Activated effector memory CD4-positive, alpha-beta T cell treated with Interleukin-2 at 50 U/mL for 16 hours (primary cell): ENCODE results near the gene KCTD16.

ENCODE experiments used
- DNase-seq: peaks from one replicate; pipeline ENCODE4 v3.0.0-alpha.2; 2020

KCTD16 gene

DNA sequence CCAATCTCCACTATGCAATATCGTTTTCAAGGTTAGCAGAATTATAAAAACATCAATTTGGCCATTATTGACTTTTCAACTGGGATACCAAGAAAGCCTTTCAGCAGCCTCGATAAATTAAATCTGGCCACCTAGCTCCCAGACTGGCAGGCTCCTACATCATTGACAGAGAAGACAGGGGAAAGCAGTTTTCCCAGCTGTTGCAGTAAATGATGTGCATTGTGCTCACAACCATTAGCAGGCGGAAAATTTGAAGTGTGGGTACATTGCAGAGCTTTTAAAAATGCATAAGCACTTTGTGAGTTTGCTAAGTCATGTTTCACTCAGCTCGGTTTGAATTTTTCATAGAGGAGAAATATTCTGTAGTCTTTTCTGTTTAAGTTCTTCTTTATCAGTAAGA is 297.9 kb downstream of the KCTD16 start:
- no peak for DNase-seq

DNA sequence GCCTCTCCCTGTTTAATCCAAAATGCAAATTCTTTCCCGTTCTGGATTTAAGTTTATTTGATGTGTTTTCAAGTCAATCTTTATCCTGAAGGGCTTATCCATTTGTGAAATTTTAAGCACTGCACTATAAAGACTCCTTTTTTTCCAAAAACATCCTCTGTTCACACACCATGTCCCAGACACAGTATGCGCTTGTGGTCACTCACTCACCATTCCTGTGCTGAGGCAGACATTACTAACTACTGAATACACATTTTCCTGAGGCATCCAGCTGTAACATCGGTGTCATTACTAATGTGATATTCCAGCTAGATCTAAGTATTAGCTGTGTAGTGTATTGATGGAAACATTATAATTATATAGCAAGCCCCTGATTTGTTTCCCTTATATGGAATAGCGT is 298.4 kb downstream of the KCTD16 start:
- no peak for DNase-seq

DNA sequence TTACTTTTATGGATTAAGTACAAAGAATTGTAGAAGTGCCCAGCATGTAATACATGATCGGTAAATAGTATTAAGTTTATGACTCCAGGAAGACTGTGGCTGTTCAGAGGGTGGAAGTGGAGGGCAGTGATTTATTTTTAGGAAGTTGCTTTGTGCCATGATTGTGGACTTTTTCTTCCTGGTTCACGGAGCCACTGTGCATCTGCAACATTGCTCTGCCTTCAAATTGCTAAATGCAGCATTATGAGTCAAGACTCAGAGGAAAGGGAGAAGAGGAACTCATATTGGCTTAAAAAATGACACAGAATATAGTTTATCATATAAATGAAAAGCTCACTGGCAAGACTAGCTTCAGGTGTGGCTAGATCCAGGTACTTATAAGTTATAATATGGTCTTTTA is 301.5 kb downstream of the KCTD16 start:
- no peak for DNase-seq

DNA sequence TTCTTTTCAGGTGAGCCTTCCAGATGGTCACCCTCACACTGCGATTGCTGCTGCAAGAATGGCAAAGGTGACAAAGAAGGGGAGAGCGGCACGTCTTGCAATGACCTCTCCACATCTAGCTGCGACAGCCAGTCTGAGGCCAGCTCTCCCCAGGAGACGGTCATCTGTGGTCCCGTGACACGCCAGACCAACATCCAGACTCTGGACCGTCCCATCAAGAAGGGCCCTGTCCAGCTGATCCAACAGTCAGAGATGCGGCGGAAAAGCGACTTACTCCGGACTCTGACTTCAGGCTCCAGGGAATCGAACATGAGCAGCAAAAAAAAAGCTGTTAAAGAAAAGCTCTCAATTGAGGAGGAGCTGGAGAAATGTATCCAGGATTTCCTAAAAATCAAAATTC is 303.0 kb downstream of the KCTD16 start:
- no peak for DNase-seq

DNA sequence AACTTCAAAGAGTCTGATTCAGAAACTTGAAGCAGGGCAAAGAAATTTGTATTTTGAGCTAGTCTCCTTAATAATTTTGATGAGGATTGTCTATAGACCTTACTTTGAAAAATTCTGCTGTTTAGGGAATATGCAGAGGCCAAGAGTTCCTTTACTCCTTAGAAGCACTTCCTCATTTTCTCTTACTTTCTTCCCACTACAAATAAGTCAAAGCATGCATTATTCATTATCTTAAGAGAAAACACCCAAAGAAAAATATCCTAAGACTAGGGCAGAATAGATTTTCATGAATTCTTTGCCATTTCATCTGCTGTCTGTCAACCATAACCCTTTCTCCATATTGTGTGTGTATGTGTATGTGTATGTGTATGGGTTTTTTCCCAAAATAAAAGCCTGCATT is 307.9 kb downstream of the KCTD16 start:
- DNase-seq, result no peak

DNA sequence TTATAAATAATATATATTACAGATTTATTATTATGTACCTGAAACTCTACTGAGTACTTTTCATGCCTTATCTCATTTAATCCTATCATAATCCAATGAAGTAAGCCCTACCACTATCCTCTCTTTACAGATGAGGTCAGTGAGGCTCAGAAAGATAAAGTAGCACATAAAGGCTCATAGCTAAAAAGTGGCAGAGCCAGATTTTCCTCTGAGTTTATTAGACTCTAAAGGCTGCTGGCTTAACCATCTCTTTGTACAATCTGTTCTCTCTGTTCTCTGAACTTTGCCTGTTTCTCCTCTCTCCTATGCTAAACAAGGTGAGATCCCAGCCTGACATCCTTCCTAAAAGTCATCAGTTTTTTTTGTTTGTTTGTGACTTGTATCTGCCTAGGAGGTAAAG is 311.2 kb downstream of the KCTD16 start:
- DNase-seq, result no peak

DNA sequence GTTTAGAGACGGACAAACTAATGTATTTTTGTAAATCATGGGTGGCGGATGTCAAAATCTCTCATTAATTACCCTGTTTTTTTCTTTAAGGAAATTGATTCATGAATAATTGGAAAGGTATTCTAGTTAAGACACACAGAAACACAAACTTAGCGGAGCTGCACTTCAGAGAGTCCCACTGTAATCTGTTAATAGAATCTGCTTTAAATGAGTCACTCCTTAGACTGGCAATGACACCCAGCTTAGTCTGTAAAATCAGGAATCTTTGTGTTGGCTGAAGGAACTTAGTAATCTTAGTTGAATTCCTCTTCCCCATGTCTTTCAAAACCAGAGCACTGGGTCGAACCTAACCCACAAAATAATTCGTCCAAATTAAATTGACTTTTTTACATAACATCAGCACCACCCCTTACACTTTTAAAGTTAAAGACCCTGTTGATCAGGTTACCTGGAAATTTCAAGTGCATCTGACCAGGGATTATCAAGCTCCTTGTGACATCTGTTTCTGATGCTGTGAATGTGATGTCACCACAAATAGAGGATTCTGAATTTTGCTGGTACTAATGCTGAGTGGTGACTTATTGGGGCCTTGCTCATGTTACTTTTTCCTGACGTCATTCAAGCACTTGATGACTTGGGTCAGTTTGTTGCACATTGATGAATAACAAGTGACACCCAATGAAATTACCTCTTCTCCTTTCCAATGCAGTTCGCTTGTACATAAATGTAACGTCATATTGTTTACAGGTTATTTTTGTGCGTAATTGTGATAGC is 313.6 kb downstream of the KCTD16 start:
- no peak for DNase-seq

DNA sequence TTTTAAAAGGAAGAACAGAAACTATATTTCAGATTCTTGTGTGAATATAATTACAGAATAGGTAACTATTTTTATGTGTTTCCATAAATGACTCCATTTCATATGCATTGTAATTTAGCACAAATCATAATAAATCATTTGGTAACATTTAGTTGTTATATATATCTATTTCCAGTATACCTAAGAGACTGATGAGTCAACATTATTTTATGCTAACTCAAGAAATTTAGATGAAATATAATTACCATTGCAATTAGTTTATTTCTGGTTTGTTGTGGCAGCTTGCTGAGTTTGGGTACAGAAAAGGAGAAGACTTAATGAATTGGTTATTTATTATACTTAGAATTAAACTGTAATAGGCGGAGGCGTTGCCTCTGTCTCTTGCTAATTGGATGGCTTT is 314.9 kb downstream of the KCTD16 start:
- DNase-seq, result no peak

DNA sequence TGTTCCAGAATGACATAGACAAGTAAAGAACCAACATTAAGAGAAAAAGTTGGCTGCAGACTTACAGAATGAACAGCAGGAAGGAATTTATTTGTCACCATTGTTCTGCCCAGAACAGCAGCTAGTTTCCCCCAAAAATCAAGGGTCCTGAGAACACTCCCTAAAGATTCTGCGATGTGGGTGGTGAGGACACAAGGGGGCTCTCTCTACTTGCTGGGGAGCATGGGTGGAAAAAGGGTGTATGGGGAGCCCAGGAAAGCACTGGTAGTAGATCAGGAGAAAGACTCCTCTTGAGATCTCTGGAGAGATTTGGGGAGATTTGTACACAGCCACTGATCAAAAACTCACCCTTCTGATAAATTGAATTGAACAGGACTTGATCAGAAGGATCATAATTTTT is 316.5 kb downstream of the KCTD16 start:
- no peak for DNase-seq

DNA sequence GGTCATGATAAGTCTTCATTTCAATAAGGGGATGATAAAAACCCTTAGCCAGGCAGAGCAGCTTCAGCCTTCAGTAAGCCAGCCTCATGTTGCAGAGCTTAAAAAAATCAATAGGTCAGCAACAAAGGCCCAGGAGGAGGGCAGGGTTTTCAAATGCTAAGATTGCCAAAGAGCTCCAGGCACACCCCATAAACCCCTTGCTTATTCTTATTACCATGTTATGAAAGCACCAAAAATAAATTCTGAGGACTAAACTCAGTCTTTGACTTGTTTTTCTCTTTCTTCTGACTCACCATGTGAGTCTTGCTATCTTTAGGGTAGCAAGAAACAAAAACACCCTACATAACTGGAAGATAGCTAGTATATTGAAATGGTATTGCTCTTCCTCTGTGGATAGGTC is 317.1 kb downstream of the KCTD16 start:
- no peak for DNase-seq

DNA sequence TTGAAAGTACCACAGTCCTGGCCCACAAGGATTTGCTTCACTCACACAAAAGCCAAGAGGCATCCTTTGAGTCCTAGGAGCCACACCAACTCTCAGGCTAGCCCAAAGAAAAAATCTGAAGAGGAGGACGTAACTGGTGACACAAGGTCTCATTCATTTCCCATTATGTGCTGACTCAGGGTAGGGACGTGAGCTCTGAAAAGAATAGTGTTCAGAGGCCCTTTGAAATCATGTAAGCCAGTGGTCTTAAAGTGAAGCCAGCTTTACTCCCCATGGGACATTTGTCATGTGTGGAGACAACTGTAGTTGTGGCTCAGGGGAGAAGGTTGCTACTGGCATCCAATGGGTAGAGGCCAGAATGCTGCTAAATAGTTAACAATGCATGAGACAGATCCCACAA is 332.4 kb downstream of the KCTD16 start:
- DNase-seq, result no peak

DNA sequence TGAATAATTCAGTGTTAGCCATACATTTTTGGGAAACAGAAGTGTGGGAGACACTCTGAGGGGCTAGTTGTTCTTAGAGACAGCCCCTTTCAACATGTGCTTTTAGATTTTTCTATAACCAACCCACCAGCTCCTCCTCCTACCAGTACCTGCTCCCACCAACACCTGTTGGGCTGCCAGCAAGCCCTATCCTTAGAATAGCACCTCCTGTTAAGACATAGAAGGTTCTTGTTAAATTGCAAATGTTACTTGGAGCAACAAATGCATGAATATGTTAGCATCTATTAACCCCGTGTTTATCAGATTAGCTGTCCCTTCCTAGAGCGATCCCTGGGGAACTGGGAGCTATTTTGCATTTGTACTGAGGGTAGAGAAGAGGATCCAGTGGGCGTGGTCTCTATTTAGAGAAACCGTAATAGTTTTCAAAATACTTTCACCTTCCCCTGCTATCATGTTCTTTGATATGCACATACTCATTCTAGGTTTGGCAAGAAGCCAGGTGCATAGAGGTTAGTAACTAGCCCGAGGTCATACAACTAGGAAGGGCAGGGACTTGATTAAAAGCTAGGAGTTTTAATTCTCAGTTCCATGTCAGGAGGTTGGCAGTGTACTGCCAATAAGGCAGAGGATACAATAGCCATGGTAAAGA is 334.4 kb downstream of the KCTD16 start:
- DNase-seq, result no peak

DNA sequence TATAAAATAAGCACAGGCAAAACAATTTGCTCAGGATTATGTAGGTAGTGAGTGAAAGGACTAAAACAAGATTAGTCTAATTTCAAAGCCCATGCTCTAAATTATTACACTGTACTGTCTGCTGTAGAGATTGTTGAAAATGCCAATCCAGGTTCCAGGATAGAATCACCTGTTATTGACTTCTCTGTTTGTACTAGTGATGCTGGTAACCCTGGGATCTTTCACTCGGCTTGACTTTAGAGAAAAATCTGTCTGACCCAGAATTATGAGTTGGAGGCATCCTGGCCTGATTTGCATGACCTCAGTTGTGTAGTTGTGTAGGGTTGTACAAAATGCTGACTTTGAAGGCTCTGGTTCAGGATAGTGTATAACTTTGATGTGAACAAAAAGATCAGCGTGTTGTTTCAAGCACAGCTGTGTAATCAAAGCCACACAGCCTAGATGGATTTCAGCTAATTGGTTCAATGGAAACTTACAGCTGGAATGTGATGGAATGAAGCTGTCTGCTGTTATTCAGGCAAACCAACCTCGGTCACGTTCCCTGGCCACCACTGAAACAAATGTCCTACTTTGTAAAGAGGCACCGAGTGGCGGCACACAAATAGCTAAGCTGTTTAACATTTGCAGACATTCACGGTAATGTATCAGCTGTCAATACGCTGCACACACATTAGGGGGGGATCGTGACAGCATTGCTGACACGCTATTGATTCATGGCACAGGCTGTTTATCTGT is 340.3 kb downstream of the KCTD16 start:
- DNase-seq, result no peak

DNA sequence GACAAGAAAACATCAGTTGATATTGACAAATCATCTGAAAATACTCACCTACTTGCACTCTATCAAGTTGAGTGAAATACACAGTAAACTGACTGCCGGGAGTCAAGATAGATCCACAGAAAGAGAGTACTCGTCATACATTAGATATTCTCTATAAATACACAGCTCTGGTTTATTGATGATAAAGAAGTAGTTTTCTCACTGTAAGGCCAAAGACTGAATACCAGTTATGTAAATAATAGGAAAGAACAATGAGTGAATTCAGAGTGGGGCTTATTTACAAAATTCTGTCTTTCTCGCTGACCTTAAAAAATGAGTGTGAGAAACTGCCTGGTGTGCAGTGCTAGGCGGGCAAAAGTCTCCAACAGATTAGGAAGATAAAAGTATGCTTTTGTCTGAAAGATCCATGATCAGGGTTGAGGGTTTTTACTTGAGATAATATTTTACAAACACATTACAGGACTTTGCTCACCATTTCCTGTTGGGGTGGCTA is 341.0 kb downstream of the KCTD16 start:
- DNase-seq, result no peak

DNA sequence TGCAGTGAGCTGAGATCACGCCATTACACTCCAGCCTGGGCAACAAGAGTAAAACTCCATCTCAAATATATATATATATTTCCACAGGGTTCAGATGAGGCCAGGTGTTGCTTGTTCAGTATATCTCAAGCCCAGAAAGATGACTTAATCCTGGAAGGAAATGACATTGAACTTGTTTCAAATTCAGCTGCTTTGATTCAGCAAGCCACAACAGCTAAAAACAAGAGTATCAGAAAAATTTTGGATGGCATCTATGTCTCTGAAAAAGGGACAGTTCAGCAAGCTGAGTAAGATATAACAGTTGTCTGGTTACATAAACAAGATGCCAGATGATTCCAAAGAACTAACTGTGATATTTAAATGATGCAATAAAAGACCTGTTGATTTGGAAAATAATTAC is 352.0 kb downstream of the KCTD16 start:
- no peak for DNase-seq

DNA sequence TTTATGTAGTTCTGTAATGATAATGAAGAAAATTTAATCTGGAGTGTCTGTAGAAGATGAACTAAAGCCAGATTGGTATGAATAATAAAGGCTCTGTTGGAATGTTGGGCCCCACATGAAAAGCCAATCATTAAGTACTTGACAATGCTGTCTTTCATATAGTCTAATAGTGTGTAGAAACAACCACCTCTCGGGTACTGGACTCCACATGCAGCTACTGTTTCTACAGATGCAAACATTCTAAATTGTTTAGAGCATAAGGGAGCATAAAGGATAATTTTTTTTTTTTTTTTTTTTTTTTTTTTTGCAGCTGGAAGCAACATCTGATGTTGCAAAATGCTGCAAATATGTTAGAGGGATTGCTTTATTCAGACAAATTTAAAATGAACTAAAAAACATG is 354.3 kb downstream of the KCTD16 start:
- DNase-seq, result no peak

DNA sequence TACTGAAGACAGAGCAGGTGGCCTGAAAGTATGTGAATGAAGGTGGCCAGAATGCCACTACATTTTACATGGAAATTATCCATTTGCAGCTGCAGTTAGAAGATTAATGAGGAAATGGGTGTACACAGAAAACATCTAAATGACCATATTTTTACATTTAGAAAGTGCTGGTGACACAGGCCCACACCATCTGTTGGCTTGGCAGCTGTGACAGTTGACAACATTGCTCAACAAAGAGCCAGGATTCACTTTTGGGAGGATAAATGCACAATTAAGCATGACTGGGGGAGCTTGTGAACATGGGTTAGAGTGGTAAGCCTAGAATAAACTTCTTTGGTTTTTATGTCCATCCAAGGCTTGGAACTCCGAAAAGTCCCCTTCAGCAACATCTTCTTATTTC is 360.5 kb downstream of the KCTD16 start:
- DNase-seq, result no peak
